Measurements from ENCODE around the gene FMN1. TPM values are rescaled to one million over a fixed set of nuclear protein-coding genes. Genes with fewer than 3 reads are reported as not detected.
A peak's percentile ranks its signal among the peaks of the same experiment; 100 is the strongest.

The FMN1 gene
- total RNA-seq, 2 donors from 2014 or later, result 13.7 to 17.1 TPM

DNA sequence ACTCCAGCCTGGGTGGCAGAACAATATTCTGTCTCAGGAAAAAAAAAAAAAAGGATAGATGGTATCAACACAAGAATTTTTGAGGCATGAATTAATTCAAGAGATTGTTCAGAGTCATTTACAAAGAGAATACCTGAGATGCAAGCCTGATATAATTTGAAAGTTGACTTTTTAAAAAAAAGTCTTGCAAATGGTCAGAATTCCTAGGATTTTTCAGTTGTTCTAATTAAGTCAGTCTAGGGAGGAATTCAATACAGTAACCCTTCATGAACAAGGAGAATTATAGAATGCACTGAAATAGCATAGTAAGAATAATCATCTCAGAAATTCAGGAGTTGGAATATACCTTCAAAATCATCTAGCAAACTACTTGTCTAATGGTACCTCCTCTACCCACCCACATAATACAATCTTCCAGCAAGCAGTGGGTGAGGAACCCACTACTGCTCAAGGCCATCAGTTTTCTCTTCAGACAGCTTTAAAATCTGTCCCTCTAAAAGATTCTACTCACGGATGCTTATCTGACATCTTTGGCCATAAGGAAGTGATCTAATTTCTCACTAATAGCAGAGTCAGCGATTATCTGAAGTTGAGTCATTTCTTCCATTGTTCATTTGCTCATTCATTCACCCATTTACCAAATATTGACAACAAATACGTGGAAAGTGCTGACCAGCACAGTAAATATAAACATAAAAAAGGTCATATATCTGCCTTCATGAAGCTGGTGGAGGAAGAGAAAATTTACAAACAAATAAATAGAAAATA is 317.1 kb downstream of the FMN1 start:
- no peak overlapping the region for H3K27ac ChIP-seq
- H3K27me3 ChIP-seq, result no peaks in the 10 kb centered on the region
- H3K9me3 ChIP-seq, result no peaks in the 10 kb centered on the region
- no peaks in the 10 kb centered on the region for H3K36me3 ChIP-seq (replicated peaks in 1 of 2; ENCODE audit: insufficient read depth in 1 of 2, low read depth in 2 of 2)
- peaks cover 27% of the 10 kb centered on the region for H3K4me1 ChIP-seq
- ATAC-seq (no peak), DNase-seq (no peak)
- TF ChIP-seq, protein P1, sequence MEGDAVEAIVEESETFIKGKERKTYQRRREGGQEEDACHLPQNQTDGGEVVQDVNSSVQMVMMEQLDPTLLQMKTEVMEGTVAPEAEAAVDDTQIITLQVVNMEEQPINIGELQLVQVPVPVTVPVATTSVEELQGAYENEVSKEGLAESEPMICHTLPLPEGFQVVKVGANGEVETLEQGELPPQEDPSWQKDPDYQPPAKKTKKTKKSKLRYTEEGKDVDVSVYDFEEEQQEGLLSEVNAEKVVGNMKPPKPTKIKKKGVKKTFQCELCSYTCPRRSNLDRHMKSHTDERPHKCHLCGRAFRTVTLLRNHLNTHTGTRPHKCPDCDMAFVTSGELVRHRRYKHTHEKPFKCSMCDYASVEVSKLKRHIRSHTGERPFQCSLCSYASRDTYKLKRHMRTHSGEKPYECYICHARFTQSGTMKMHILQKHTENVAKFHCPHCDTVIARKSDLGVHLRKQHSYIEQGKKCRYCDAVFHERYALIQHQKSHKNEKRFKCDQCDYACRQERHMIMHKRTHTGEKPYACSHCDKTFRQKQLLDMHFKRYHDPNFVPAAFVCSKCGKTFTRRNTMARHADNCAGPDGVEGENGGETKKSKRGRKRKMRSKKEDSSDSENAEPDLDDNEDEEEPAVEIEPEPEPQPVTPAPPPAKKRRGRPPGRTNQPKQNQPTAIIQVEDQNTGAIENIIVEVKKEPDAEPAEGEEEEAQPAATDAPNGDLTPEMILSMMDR (IDR thresholded peaks at IDR 0.05), result no peak
- no peak for TF ChIP-seq POLR2A (IDR thresholded peaks at IDR 0.05)
- no peak overlapping the region for H3K4me3 ChIP-seq
- intact Hi-C loops (cut with DNase I), result no loop called here
- WGBS, 2 donors, result 64% methylated on average over 3 of the region's 3 CpGs

DNA sequence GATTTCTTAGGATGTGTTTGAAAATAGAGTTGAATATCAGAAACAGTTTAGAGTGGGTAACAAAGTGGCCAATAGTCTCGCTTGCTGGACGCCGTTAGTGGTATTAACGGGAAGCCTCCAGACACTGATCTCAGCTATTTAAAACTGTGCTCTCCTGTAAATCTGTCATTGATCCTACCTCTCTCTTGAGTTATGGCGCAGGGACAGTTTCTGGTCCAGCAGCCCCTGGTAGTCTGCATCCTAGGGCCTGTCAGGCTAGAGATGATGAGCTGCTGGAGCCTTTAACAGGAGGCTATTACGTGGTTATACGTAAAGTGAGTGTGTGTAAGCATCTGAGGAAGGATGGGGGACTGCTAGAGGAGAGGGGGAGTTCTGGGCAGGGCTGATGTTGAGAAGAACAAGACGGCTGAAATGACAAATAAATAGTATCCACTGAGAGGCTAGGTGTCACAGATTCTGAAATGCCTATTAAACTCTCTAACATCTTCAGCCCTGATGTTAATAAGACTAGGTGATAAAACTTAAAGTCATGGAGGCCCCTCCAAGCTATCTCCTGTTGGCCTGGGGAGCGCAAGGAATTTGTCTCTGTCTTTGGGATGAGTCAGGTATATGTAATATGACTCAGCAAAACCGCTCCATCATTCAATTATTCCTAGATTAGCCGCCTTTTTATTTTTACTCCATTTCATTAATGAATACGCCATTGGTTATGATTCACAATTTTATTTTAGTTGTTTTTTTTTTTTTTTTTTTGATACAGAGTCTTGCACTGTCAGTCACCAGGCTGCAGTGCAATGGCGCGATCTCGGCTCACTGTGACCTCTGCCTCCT is 321.0 kb downstream of the FMN1 start:
- Histone ChIP-seq H3K9me3 (no peaks in the 10 kb centered on the region), H3K4me1 (peaks cover 30% of the 10 kb centered on the region), H3K36me3 (replicated peaks in 1 of 2; ENCODE audit: insufficient read depth in 1 of 2, low read depth in 2 of 2) (no peaks in the 10 kb centered on the region), H3K27ac (peak overlapping the region in 3 of 4 donors; percentile 15 to 30 (median 28)), H3K4me3 (no peak overlapping the region), H3K27me3 (no peaks in the 10 kb centered on the region)
- ATAC-seq (no peak), DNase-seq (no peak)
- 87 to 93% methylated on average over 15 of the region's 15 CpGs for WGBS, 2 donors
- intact Hi-C loops (cut with DNase I), result no loop called here
- TF ChIP-seq, protein P1 (IDR thresholded peaks at IDR 0.05), result no peak
- TF ChIP-seq POLR2A (IDR thresholded peaks at IDR 0.05), result no peak

DNA sequence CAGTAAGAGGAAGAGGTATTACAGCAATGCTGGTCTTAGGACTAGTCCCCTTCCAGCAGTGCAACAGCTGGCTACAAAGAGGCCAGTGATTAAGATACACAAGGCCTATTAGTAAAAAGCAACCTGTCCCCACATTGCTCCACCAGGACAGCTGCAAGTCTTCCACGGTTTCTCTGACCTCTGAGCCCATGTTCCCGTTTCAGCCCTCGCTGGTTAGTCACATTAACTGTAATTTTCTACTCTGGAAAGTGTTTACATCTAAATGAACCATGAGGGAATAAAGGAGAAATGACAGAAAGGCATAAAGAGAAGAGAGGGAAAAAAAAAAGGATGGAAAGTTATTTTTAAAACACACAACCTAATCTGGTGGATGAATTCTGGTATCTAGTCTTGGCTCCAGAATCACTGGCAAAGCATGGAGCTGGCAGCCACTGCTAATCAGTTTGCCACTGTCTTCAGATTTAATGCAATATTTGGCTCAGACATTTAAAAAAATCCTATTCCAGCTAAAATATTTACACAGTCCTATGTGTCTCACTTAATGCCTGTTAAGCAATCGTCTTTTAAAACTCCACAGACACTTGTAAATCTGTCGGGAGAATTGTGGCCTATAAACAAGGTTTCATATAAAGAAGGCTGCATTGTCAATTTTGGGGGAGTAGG is 321.8 kb downstream of the FMN1 start:
- Histone ChIP-seq H3K9me3 (no peaks in the 10 kb centered on the region), H3K36me3 (replicated peaks in 1 of 2; ENCODE audit: insufficient read depth in 1 of 2, low read depth in 2 of 2) (no peaks in the 10 kb centered on the region), H3K27ac (peak overlapping the region in 3 of 4 donors; percentile 15 to 42 (median 30)), H3K4me3 (no peak overlapping the region), H3K27me3 (no peaks in the 10 kb centered on the region), H3K4me1 (peaks cover 30% of the 10 kb centered on the region)
- TF ChIP-seq, protein P1 (IDR thresholded peaks at IDR 0.05), result no peak
- TF ChIP-seq POLR2A (IDR thresholded peaks at IDR 0.05), result no peak
- peak; percentile 48 to 77 (median 56) for DNase-seq
- intact Hi-C loops (cut with DNase I), result no loop called here
- 35% methylated on average over 5 of the region's 5 CpGs for WGBS, 2 donors
- ATAC-seq, result peak; percentile 75

DNA sequence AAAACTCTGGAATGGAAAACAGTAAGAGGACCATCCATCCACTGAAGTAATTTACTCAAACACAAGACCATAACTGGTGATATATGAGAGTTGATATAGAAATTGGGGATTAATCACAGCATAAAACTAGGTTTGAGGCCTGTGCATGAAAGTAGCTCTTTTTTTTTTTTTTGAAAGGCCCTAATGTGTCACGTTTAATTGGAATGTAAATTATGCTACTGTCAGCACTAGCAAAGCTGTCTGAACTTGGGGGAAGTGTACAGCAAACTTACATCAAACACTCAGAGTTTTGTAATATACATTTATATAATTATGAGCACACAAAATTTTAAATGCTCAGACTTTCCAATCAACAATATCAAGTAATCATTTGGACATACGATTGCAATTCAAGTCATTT is 322.6 kb downstream of the FMN1 start:
- intact Hi-C loops (cut with DNase I), result no loop called here
- no peaks in the 10 kb centered on the region for H3K36me3 ChIP-seq (replicated peaks in 1 of 2; ENCODE audit: insufficient read depth in 1 of 2, low read depth in 2 of 2)
- no peak for ATAC-seq
- TF ChIP-seq, protein P1 (IDR thresholded peaks at IDR 0.05), result no peak
- TF ChIP-seq POLR2A (IDR thresholded peaks at IDR 0.05), result no peak
- peak overlapping the region in 1 of 4 donors; percentile 30 for H3K27ac ChIP-seq
- WGBS, 2 donors, result 77 to 92% methylated on average over 2 of the region's 2 CpGs
- no peak overlapping the region for H3K4me3 ChIP-seq
- DNase-seq, result no peak
- peaks cover 30% of the 10 kb centered on the region for H3K4me1 ChIP-seq
- H3K9me3 ChIP-seq, result no peaks in the 10 kb centered on the region
- H3K27me3 ChIP-seq, result no peaks in the 10 kb centered on the region

All from body of pancreas (tissue), 4 donors.